Left ventricle myocardium inferior (tissue), 1 donor: ENCODE results near the gene DAND5. TPM values are rescaled to one million over a fixed set of nuclear protein-coding genes. Genes with fewer than 3 reads are reported as not detected.
"Not testable (repeated sequence)": the region's sequence is repeated elsewhere in the genome, so short reads cannot be mapped to it uniquely, and the experiment has no call there.

Experiments
- DNase-seq: peaks from one replicate; pipeline ENCODE4 v3.0.0-alpha.2; 2020
- H3K27ac ChIP-seq: fragments of 200-600 bp; replicated peaks from 2 replicates; pipeline ENCODE4 v1.8.0; 2021
- H3K27me3 ChIP-seq: fragments of 200-600 bp; 2 replicates; pipeline ENCODE4 v1.8.0; 2021; ENCODE audit warnings: low read depth
- H3K36me3 ChIP-seq: fragments of 200-600 bp; 2 replicates; pipeline ENCODE4 v1.8.0; 2021
- H3K4me1 ChIP-seq: fragments of 200-600 bp; 2 replicates; pipeline ENCODE4 v1.8.0; 2021
- H3K4me3 ChIP-seq: fragments of 200-600 bp; 2 replicates; pipeline ENCODE4 v1.8.0; 2021; ENCODE audit warnings: mild to moderate bottlenecking, moderate library complexity
- H3K9me3 ChIP-seq: fragments of 200-600 bp; replicated peaks from 2 replicates; pipeline ENCODE4 v1.8.0; 2021
- CTCF ChIP-seq: fragments of 200-600 bp; IDR thresholded peaks from 2 replicates; pipeline ENCODE4 v1.8.0; 2021; ENCODE audit warnings: antibody characterized with exemption, mild to moderate bottlenecking, borderline replicate concordance
- intact Hi-C: fragments of 100-400 bp; cut with micrococcal nuclease; formaldehyde crosslinking; loops from one replicate; pipeline ENCODE4 v1.11.0; 2022
- total RNA-seq: library from RNA; stranded (reverse); fragmentation: NEBNext Ultra II Directional; extraction: Animal tissue kit (Norgen Biotek cat#: 25700); gene quantifications from one replicate; pipeline ENCODE4 v1.2.1, GENCODE V29; 2021
- donor health status: DM: no; HTN: yes; CAD: no; lungs with severe emphysema.

DAND5 gene
- total RNA-seq, 1 donor from 2014 or later = 12.7 TPM

- intact Hi-C loops = no loop called here
- Histone ChIP-seq H3K4me1 (peaks cover 73% of the 10 kb centered on the region), H3K9me3 (no peaks in the 10 kb centered on the region), H3K27ac (peak overlapping the region; percentile 4), H3K36me3 (peaks cover 78% of the 10 kb centered on the region), H3K27me3 (no peaks in the 10 kb centered on the region), H3K4me3 (no peak overlapping the region)
- no peak for DNase-seq
- TF ChIP-seq CTCF = no peak
Observed at GRCh38 chr19:12947702-12948611, 21.4 kb upstream of the DAND5 start.

GRCh38 chr19:12948612-12949362 lies 20.6 kb upstream of the DAND5 start:
- H3K27ac ChIP-seq = no peak overlapping the region
- DNase-seq = no peak
- no peak for TF ChIP-seq CTCF
- H3K27me3 ChIP-seq = no peaks in the 10 kb centered on the region
- no peaks in the 10 kb centered on the region for H3K9me3 ChIP-seq
- intact Hi-C loops = no loop called here
- H3K4me1 ChIP-seq = peaks cover 73% of the 10 kb centered on the region
- H3K4me3 ChIP-seq = no peak overlapping the region
- peaks cover 78% of the 10 kb centered on the region for H3K36me3 ChIP-seq

- Histone ChIP-seq H3K27me3 (no peaks in the 10 kb centered on the region), H3K27ac (no peak overlapping the region), H3K9me3 (no peaks in the 10 kb centered on the region), H3K4me1 (peaks cover 75% of the 10 kb centered on the region), H3K36me3 (peaks cover 76% of the 10 kb centered on the region), H3K4me3 (no peak overlapping the region)
- DNase-seq = no peak
- intact Hi-C loops = no loop called here
- TF ChIP-seq CTCF = no peak
Observed at GRCh38 chr19:12949363-12950283, 19.8 kb upstream of the DAND5 start.

GRCh38 chr19:12952050-12952449 lies 17.3 kb upstream of the DAND5 start:
- H3K36me3 ChIP-seq = peaks cover 72% of the 10 kb centered on the region
- peaks cover 76% of the 10 kb centered on the region for H3K4me1 ChIP-seq
- intact Hi-C loops, H3K27me3 ChIP-seq, H3K9me3 ChIP-seq, DNase-seq, H3K4me3 ChIP-seq: not testable (repeated sequence)
- peak overlapping the region; percentile 96 for H3K27ac ChIP-seq

- TF ChIP-seq CTCF = no peak
- intact Hi-C loops = no loop called here
Observed at GRCh38 chr19:12952488-12953137, 16.8 kb upstream of the DAND5 start.

More at GRCh38 chr19:12952488-12953137, 16.8 kb upstream of the DAND5 start:
- peaks cover 74% of the 10 kb centered on the region for H3K4me1 ChIP-seq
- H3K9me3 ChIP-seq = no peaks in the 10 kb centered on the region
- H3K27me3 ChIP-seq = no peaks in the 10 kb centered on the region
- H3K36me3 ChIP-seq = peaks cover 69% of the 10 kb centered on the region
- no peak for DNase-seq
- peak overlapping the region; percentile 96 for H3K27ac ChIP-seq
- no peak overlapping the region for H3K4me3 ChIP-seq
